Gastrocnemius medialis (tissue), 4 donors: ENCODE measurements around the gene ASF1A. TPM values are rescaled to one million over a fixed set of nuclear protein-coding genes. Genes with fewer than 3 reads are reported as not detected.
"Not testable (repeated sequence)": the region's sequence is repeated elsewhere in the genome, so short reads cannot be mapped to it uniquely, and the experiment has no call there.

ENCODE experiments used
- ATAC-seq, 2 donors: fragments of 150-250 bp; one replicate each; pipeline ENCODE4 v1.9.1; 2016
- DNase-seq, 2 donors: peaks; one replicate each; pipeline ENCODE4 v3.0.0-alpha.2; 2019
- H3K27ac ChIP-seq, 4 donors: fragments of 200-600 bp; sonication (generic); 1 replicate in 1 of 4; 2 replicates in 3 of 4; pipeline ENCODE4 v1.5.1; 2016 to 2018; ENCODE audit warnings: mild to moderate bottlenecking in 2 of 4, moderate library complexity in 1 of 4
- H3K27me3 ChIP-seq, 3 donors: fragments of 200-600 bp; sonication (generic) in 2 of 3; 1 replicate in 1 of 3; 2 replicates in 2 of 3; pipeline versions ENCODE4 v1.5.1 to v1.6.0; 2016 to 2019; ENCODE audit warnings: mild to moderate bottlenecking in 1 of 3, moderate library complexity in 1 of 3
- H3K36me3 ChIP-seq, 2 donors: fragments of 200-600 bp; sonication (generic) in 1 of 2; one replicate each; pipeline ENCODE4 v1.5.1; 2017 to 2018
- H3K4me1 ChIP-seq, 2 donors: fragments of 200-600 bp; sonication (generic) in 1 of 2; one replicate each; pipeline ENCODE4 v1.5.1; 2016 to 2017; ENCODE audit warnings: mild to moderate bottlenecking in 2 of 2
- H3K4me3 ChIP-seq, 4 donors: fragments of 200-600 bp; sonication (generic) in 3 of 4; 1 replicate in 1 of 4; 2 replicates in 3 of 4; pipeline ENCODE4 v1.5.1; 2016 to 2019; ENCODE audit warnings: mild to moderate bottlenecking in 2 of 4
- H3K9me3 ChIP-seq, 3 donors: fragments of 200-600 bp; sonication (generic) in 2 of 3; 1 replicate in 1 of 3; 2 replicates in 2 of 3; pipeline ENCODE4 v1.5.1; 2016 to 2019
- CTCF ChIP-seq, 5 experiments: fragments of 450-650 bp in 3 of 5; fragments of 200-600 bp in 2 of 5; sonication (generic) in 2 of 5; IDR thresholded peaks in 4 of 5; conservative IDR thresholded peaks in 1 of 5; 1 replicate in 4 of 5; 2 replicates in 1 of 5; pipeline ENCODE4 v1.5.1; 2016 to 2019; ENCODE audit warnings: antibody characterized with exemption in 5 of 5, mild to moderate bottlenecking in 3 of 5, moderate library complexity in 3 of 5
- POLR2A ChIP-seq, 2 donors: fragments of 450-650 bp; IDR thresholded peaks; one replicate each; pipeline ENCODE4 v1.6.1; 2017; ENCODE audit warnings: antibody characterized with exemption in 2 of 2, mild to moderate bottlenecking in 2 of 2, moderate library complexity in 2 of 2
- in situ Hi-C, 4 donors: fragments of 200-750 bp; cut with MboI; loops; one replicate each; pipeline versions ENCODE4 v1.15.0 to v1.8.0; 2017; ENCODE audit warnings: low sequenced_read_pairs in 4 of 4
- intact Hi-C: fragments of 100-400 bp; cut with DNase I; formaldehyde crosslinking; loops from one replicate; pipeline ENCODE4 v1.15.1; 2023; ENCODE audit warnings: low total_unique reads
- total RNA-seq, 4 donors: library from RNA; depleted of rRNA; stranded (reverse); fragments of >200 nt; gene quantifications; one replicate each; pipeline versions ENCODE4 v1.1.0 to v1.2.3, GENCODE V29; 2016

Gene ASF1A
- total RNA-seq, 4 donors from 2014 or later = 9.7 to 13.9 (median 11.0) TPM

GRCh38 chr6:118864341-118865099 lies 29.4 kb upstream of the ASF1A start:
- Histone ChIP-seq H3K4me1 (peaks cover 22 to 24% of the 10 kb centered on the region in 2 donors), H3K27me3 (no peaks in the 10 kb centered on the region), H3K27ac (no peak overlapping the region), H3K4me3 (no peak overlapping the region), H3K36me3 (no peaks in the 10 kb centered on the region), H3K9me3 (no peaks in the 10 kb centered on the region)
- ATAC-seq (no peak), DNase-seq (no peak)
- TF ChIP-seq POLR2A (IDR thresholded peaks at IDR 0.05) = no peak
- no peak for TF ChIP-seq CTCF (IDR thresholded peaks at IDR 0.05 in 4 of 5, conservative IDR thresholded peaks at IDR 0.05 in 1 of 5)
- intact Hi-C loops = no loop called here
- in situ Hi-C loops = no loop called here

GRCh38 chr6:118865100-118865391 lies 28.9 kb upstream of the ASF1A start:
- peaks cover 22 to 24% of the 10 kb centered on the region in 2 donors for H3K4me1 ChIP-seq
- in situ Hi-C loops (no loop called here), intact Hi-C loops (no loop called here)
- ATAC-seq = no peak
- no peak for DNase-seq
- no peaks in the 10 kb centered on the region for H3K27me3 ChIP-seq
- H3K4me3 ChIP-seq = no peak overlapping the region
- H3K9me3 ChIP-seq = no peaks in the 10 kb centered on the region
- TF ChIP-seq POLR2A (IDR thresholded peaks at IDR 0.05) (no peak), CTCF (IDR thresholded peaks at IDR 0.05 in 4 of 5, conservative IDR thresholded peaks at IDR 0.05 in 1 of 5) (no peak)
- H3K36me3 ChIP-seq = no peaks in the 10 kb centered on the region
- no peak overlapping the region for H3K27ac ChIP-seq

DNA sequence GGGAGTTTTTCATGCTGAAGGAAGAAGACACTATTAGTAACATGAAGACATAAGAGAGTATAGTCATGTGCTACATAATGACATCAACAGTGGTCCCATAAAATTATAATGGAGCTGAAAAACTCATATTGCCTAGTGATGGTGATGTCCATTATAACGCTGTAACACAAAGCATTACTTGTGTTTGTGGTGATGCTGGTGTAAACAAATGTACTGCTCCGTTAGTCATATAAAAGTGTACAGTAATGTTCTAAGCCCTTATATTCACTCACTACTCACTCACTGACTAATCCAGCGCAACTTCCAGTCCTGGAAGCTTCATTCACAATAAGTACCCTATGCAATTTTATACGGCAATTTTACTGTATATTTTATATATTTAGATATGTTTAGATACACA lies 26.8 kb upstream of the ASF1A start:
- Histone ChIP-seq H3K27me3 (no peaks in the 10 kb centered on the region), H3K4me3 (no peak overlapping the region), H3K36me3 (no peaks in the 10 kb centered on the region), H3K4me1 (peaks cover 18% of the 10 kb centered on the region in 2 donors), H3K27ac (no peak overlapping the region), H3K9me3 (no peaks in the 10 kb centered on the region)
- ATAC-seq = no peak
- in situ Hi-C loops (no loop called here), intact Hi-C loops (no loop called here)
- DNase-seq = no peak
- TF ChIP-seq POLR2A (IDR thresholded peaks at IDR 0.05) (no peak), CTCF (IDR thresholded peaks at IDR 0.05 in 4 of 5, conservative IDR thresholded peaks at IDR 0.05 in 1 of 5) (no peak)

DNA sequence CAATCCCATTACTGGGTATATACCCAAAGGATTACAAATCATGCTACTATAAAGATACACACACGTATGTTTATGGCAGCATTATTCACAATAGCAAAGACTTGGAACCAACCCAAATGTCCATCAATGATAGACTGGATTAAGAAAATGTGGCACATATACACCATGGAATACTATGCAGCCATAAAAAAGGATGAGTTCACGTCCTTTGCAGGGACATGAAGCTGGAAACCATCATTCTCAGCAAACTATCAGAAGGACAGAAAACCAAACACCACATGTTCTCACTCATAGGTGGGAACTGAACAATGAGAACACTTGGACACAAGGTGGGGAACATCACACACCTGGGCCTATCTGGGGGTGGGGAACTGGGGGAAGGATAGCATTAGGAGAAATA lies 25.1 kb upstream of the ASF1A start:
- H3K9me3 ChIP-seq, H3K27me3 ChIP-seq, ATAC-seq, H3K4me3 ChIP-seq, H3K36me3 ChIP-seq, DNase-seq, in situ Hi-C loops, intact Hi-C loops, H3K27ac ChIP-seq: not testable (repeated sequence)
- H3K4me1 ChIP-seq = peaks cover 8 to 13% of the 10 kb centered on the region in 2 donors

GRCh38 chr6:118869350-118869749 lies 24.6 kb upstream of the ASF1A start:
- peaks cover 7 to 11% of the 10 kb centered on the region in 2 donors for H3K4me1 ChIP-seq
- H3K36me3 ChIP-seq = no peaks in the 10 kb centered on the region
- ATAC-seq = no peak
- in situ Hi-C loops = no loop called here
- H3K27ac ChIP-seq = no peak overlapping the region
- no peak overlapping the region for H3K4me3 ChIP-seq
- no peaks in the 10 kb centered on the region for H3K27me3 ChIP-seq
- intact Hi-C loops = no loop called here
- TF ChIP-seq CTCF (IDR thresholded peaks at IDR 0.05 in 4 of 5, conservative IDR thresholded peaks at IDR 0.05 in 1 of 5) (no peak), POLR2A (IDR thresholded peaks at IDR 0.05) (no peak)
- no peak for DNase-seq
- no peaks in the 10 kb centered on the region for H3K9me3 ChIP-seq
